HepG2 (cell line): ENCODE results near the gene MIA2. TPM values are rescaled to one million over a fixed set of nuclear protein-coding genes. Genes with fewer than 3 reads are reported as not detected.
"Not testable (repeated sequence)": the region's sequence is repeated elsewhere in the genome, so short reads cannot be mapped to it uniquely, and the experiment has no call there.

Experiments used
- ATAC-seq: fragments of 200-7000 bp; cut with Tn5 transposase; 3 replicates; pipeline ENCODE4 v1.9.1; 2020; ENCODE audit warnings: mild to moderate bottlenecking, moderate library complexity
- BruUV-seq: library from RNA; stranded (reverse); fragments of 400-500 nt; replicated peaks from 2 replicates; lab custom pipeline; 2021; lab: Mats Ljungman, UMichigan
- CTCF ChIA-PET: fragments of 300-600 bp; formaldehyde crosslinking; extraction: SDS; loops from one replicate; lab custom pipeline; 2021; ENCODE audit warnings: low total read pairs, inconsistent platforms, low intra/inter-chr PET ratio; lab: Yijun Ruan, JAX
- POLR2A ChIA-PET: fragments of 350-600 bp; sonication (Branson Sonifier 250); formaldehyde crosslinking; loops from one replicate; lab custom pipeline; 2020; ENCODE audit warnings: antibody characterized with exemption, inconsistent platforms; lab: Yijun Ruan, JAX
- DNase-seq: peaks from one replicate; pipeline ENCODE4 v3.0.0-alpha.2; 2015; ENCODE audit warnings: low spot score
- FAIRE-seq: peaks from 3 replicates; lab custom pipeline; 2011; peaks lifted over from hg19 to GRCh38; lab: Jason Lieb, UNC
- H2AFZ ChIP-seq: one replicate; pipeline ENCODE4 v1.6.1; 2011; ENCODE audit warnings: low read length, inconsistent platforms
- H3K27ac ChIP-seq: fragments of 300-600 bp; 3 replicates; pipeline ENCODE4 v1.8.0; 2011; ENCODE audit warnings: mixed run types, mild to moderate bottlenecking, mixed read lengths, low read length, inconsistent platforms; ENCODE audit not compliant: insufficient read depth; ENCODE audit errors: extremely low read length
- H3K27me3 ChIP-seq, 2 experiments: fragments of 200-600 bp in 1 of 2; 2 replicates in 1 of 2; 3 replicates in 1 of 2; pipeline versions ENCODE4 v1.6.0 to v1.8.0; 2011; ENCODE audit warnings: low read length in 2 of 2, mild to moderate bottlenecking in 2 of 2, moderate library complexity in 2 of 2, inconsistent platforms in 1 of 2; ENCODE audit not compliant: insufficient read depth in 2 of 2, control insufficient read depth in 1 of 2
- H3K36me3 ChIP-seq, 2 experiments: fragments of 200-600 bp in 1 of 2; replicated peaks in 1 of 2; 2 replicates in 1 of 2; 3 replicates in 1 of 2; pipeline versions ENCODE4 v1.5.1 to v1.8.0; 2011; ENCODE audit warnings: low read length in 2 of 2, inconsistent platforms in 1 of 2; ENCODE audit not compliant: insufficient read depth in 2 of 2, control insufficient read depth in 1 of 2
- H3K4me1 ChIP-seq: 2 replicates; pipeline ENCODE4 v1.5.1; 2012; ENCODE audit warnings: low read length, inconsistent platforms; ENCODE audit not compliant: insufficient read depth
- H3K4me2 ChIP-seq: 2 replicates; pipeline ENCODE4 v1.6.0; 2011; ENCODE audit warnings: low read depth, low read length, inconsistent platforms
- H3K4me3 ChIP-seq, 3 experiments: fragments of 200-600 bp in 1 of 3; sonication (generic), shearing (Covaris generic) in 1 of 3; replicated peaks in 1 of 3; 2 replicates each; pipeline ENCODE4 v1.5.1; 2011 to 2016; ENCODE audit warnings: low read length in 3 of 3, inconsistent platforms in 2 of 3, low read depth in 2 of 3, mild to moderate bottlenecking in 2 of 3, control low read depth in 1 of 3, mixed read lengths in 1 of 3; ENCODE audit not compliant: insufficient read depth in 1 of 3
- H3K79me2 ChIP-seq: one replicate; pipeline ENCODE4 v1.6.1; 2011; ENCODE audit warnings: low read length, inconsistent platforms; ENCODE audit not compliant: insufficient read depth
- H3K9ac ChIP-seq: 2 replicates; pipeline ENCODE4 v1.6.0; 2011; ENCODE audit warnings: mild to moderate bottlenecking, low read depth, low read length, inconsistent platforms; ENCODE audit not compliant: insufficient read depth
- H3K9me3 ChIP-seq: 2 replicates; pipeline ENCODE4 v1.5.1; 2012; ENCODE audit warnings: mild to moderate bottlenecking, low read length
- H4K20me1 ChIP-seq: 2 replicates; pipeline ENCODE4 v1.6.0; 2011; ENCODE audit warnings: inconsistent platforms, mild to moderate bottlenecking, low read length, moderate library complexity; ENCODE audit not compliant: insufficient read depth
- DNMT1 ChIP-seq: sonication (generic); formaldehyde crosslinking; IDR thresholded peaks from 2 replicates; pipeline ENCODE4 v1.5.1; 2020; ENCODE audit warnings: mild to moderate bottlenecking, missing genetic modification reagents
- PPARG ChIP-seq: conservative IDR thresholded peaks from 2 replicates; pipeline ENCODE4 v1.6.1; 2016; ENCODE audit warnings: missing biosample characterization, missing genetic modification reagents
- ZNF354B ChIP-seq: sonication (generic); formaldehyde crosslinking; IDR thresholded peaks from 2 replicates; pipeline ENCODE4 v1.8.0; 2022; ENCODE audit warnings: mild to moderate bottlenecking, missing genetic modification reagents
- ZNF780A ChIP-seq: sonication (generic); formaldehyde crosslinking; IDR thresholded peaks from 2 replicates; pipeline ENCODE4 v1.8.0; 2022; ENCODE audit warnings: mild to moderate bottlenecking, missing genetic modification reagents, moderate library complexity
- WGBS: methylation state at CpG from one replicate; pipeline ENCODE4 v1.1.6; 2017; ENCODE audit warnings: low lambda C conversion rate; 5-methylcytosine and 5-hydroxymethylcytosine counted together
- in situ Hi-C: cut with HindIII; loops from 2 replicates; pipeline ENCODE4 v1.10.0; 2017; ENCODE audit warnings: low pct_unique_long_range_greater_than_20kb; ENCODE audit not compliant: extremely low pct_ligation_motif_present
- intact Hi-C: fragments of 100-400 bp; cut with micrococcal nuclease; formaldehyde crosslinking; loops from one replicate; pipeline ENCODE4 v1.10.0; 2022; ENCODE audit not compliant: unreplicated experiment
- polyA plus RNA-seq, 8 experiments: library from polyadenylated mRNA; depleted of rRNA in 3 of 8; stranded (reverse) in 7 of 8; unstranded in 1 of 8; fragments of >200 nt; fragmentation: Illumina TruSeq in 4 of 8; extraction: Trizol in 4 of 8; gene quantifications; 2 replicates each; pipeline versions ENCODE4 v1.2.1 to v1.2.3, GENCODE V29; 2011 to 2016; ENCODE audit warnings: low read depth in 4 of 8, missing spikeins in 1 of 8, mixed read lengths in 1 of 8; ENCODE audit not compliant: insufficient read depth in 1 of 8
- total RNA-seq, 5 experiments: library from RNA; depleted of rRNA; stranded (reverse); fragments of >200 nt; fragmentation: Illumina TruSeq; extraction: Trizol; gene quantifications; 2 replicates each; pipeline ENCODE4 v1.2.3, GENCODE V29; 2016; ENCODE audit warnings: low read depth in 1 of 5
- TF ChIP-seq, protein P1 (sequence below): sonication (generic); formaldehyde crosslinking; IDR thresholded peaks from 2 replicates; pipeline ENCODE4 v1.5.1; 2020; ENCODE audit warnings: missing genetic modification reagents, mild to moderate bottlenecking, borderline replicate concordance
- TF ChIP-seq, protein P2 (sequence below): sonication (generic); formaldehyde crosslinking; IDR thresholded peaks from 2 replicates; pipeline ENCODE4 v1.5.1; 2020; ENCODE audit warnings: missing genetic modification reagents, mild to moderate bottlenecking, borderline replicate concordance

Gene MIA2
- total and polyA plus RNA-seq, 2 of the 13 experiments (the other 11 are each of a cell fraction or from before 2014, with no cell fraction given): 134 to 158 TPM

DNA sequence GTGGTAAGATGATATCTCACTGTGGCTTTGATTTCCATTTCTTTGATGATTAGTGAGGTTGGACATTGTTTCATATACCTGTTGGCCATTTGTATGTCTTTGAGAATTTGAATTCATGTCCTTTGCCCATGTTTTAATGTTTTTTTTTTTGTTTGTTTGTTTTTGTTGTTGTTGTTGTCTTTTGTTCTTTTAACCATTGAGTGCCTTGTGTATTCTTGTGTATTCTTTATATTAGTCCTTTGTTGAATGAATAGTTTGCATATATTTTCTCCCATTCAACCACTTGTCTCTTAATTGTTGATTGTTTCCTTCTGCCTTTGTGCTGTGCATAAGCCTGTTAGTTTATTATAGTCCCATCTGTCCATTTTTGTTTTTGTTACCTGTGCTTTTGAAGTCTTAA lies 126.6 kb downstream of the MIA2 start (continued):
- TF ChIP-seq, protein P1, sequence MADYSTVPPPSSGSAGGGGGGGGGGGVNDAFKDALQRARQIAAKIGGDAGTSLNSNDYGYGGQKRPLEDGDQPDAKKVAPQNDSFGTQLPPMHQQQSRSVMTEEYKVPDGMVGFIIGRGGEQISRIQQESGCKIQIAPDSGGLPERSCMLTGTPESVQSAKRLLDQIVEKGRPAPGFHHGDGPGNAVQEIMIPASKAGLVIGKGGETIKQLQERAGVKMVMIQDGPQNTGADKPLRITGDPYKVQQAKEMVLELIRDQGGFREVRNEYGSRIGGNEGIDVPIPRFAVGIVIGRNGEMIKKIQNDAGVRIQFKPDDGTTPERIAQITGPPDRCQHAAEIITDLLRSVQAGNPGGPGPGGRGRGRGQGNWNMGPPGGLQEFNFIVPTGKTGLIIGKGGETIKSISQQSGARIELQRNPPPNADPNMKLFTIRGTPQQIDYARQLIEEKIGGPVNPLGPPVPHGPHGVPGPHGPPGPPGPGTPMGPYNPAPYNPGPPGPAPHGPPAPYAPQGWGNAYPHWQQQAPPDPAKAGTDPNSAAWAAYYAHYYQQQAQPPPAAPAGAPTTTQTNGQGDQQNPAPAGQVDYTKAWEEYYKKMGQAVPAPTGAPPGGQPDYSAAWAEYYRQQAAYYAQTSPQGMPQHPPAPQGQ: no peak
- TF ChIP-seq ZNF780A (CRISPR knock-in tag) (no peak), PPARG (CRISPR knock-in tag) (no peak), DNMT1 (CRISPR knock-in tag) (no peak)

- CTCF ChIA-PET, POLR2A ChIA-PET: not testable (repeated sequence)
These were observed 127.8 kb downstream of the MIA2 start for GRCh38 chr14:39361556-39361955.

More at GRCh38 chr14:39361556-39361955, 127.8 kb downstream of the MIA2 start:
- in situ Hi-C loops, H3K4me2 ChIP-seq, H3K4me1 ChIP-seq, intact Hi-C loops, H3K36me3 ChIP-seq, H3K9ac ChIP-seq, FAIRE-seq, H3K4me3 ChIP-seq, DNase-seq, H4K20me1 ChIP-seq, H3K27me3 ChIP-seq, BruUV-seq, H3K27ac ChIP-seq, ATAC-seq, H3K9me3 ChIP-seq, H2AFZ ChIP-seq: not testable (repeated sequence)
- H3K79me2 ChIP-seq: peaks cover 12% of the 10 kb centered on the region
- TF ChIP-seq ZNF354B: 0 out of 2 replicates have a peak, but pooled peaks have one; percentile 18
- TF ChIP-seq, protein P2, sequence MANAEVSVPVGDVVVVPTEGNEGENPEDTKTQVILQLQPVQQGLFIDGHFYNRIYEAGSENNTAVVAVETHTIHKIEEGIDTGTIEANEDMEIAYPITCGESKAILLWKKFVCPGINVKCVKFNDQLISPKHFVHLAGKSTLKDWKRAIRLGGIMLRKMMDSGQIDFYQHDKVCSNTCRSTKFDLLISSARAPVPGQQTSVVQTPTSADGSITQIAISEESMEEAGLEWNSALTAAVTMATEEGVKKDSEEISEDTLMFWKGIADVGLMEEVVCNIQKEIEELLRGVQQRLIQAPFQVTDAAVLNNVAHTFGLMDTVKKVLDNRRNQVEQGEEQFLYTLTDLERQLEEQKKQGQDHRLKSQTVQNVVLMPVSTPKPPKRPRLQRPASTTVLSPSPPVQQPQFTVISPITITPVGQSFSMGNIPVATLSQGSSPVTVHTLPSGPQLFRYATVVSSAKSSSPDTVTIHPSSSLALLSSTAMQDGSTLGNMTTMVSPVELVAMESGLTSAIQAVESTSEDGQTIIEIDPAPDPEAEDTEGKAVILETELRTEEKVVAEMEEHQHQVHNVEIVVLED (CRISPR knock-in tag): 0 out of 2 replicates have a peak, but pooled peaks have one; percentile 22
- 95% methylated on average over 5 of the region's 5 CpGs for WGBS
